Raji (cell line): ENCODE measurements around the gene ZNF79.

Experiments
- POLR2A ChIP-seq: IDR thresholded peaks from 2 replicates; pipeline ENCODE4 v1.6.1; 2011; ENCODE audit warnings: low read depth, low read length, control low read depth; ENCODE audit not compliant: insufficient read depth

The ZNF79 gene

GRCh38 chr9:127490535-127491230 is 66.5 kb downstream of the ZNF79 start:
- no peak for TF ChIP-seq POLR2A

GRCh38 chr9:127491516-127491915 is 67.3 kb downstream of the ZNF79 start:
- TF ChIP-seq POLR2A: no peak

- TF ChIP-seq POLR2A: no peak
Measured at GRCh38 chr9:127492616-127493015, 68.4 kb downstream of the ZNF79 start.

- no peak for TF ChIP-seq POLR2A
Measured at GRCh38 chr9:127493592-127494303, 69.6 kb downstream of the ZNF79 start.

- no peak for TF ChIP-seq POLR2A
Measured at GRCh38 chr9:127494304-127494702, 70.1 kb downstream of the ZNF79 start.
